Body of pancreas (tissue), 4 donors: Measurements from ENCODE around the gene TTLL9. TPM values are rescaled to one million over a fixed set of nuclear protein-coding genes. Genes with fewer than 3 reads are reported as not detected.

ENCODE experiments used
- ATAC-seq: fragments of 150-250 bp; one replicate; pipeline ENCODE4 v1.9.1; 2016
- DNase-seq, 4 donors: peaks; one replicate each; pipeline ENCODE4 v3.0.0-alpha.2; 2019
- H3K27ac ChIP-seq, 4 donors: fragments of 200-600 bp; sonication (generic); 1 replicate in 3 of 4; 2 replicates in 1 of 4; pipeline versions ENCODE4 v1.5.1 to v1.6.1; 2016 to 2019; ENCODE audit warnings: mild to moderate bottlenecking in 1 of 4, mixed read lengths in 1 of 4, moderate library complexity in 1 of 4
- H3K27me3 ChIP-seq, 2 donors: fragments of 200-600 bp; sonication (generic); one replicate each; pipeline ENCODE4 v1.6.0; 2016; ENCODE audit warnings: mild to moderate bottlenecking in 1 of 2
- H3K36me3 ChIP-seq, 2 donors: fragments of 200-600 bp; sonication (generic); replicated peaks in 1 of 2; 2 replicates each; pipeline ENCODE4 v1.5.1; 2016; ENCODE audit warnings: low read depth in 2 of 2; ENCODE audit not compliant: insufficient read depth in 1 of 2
- H3K4me1 ChIP-seq: fragments of 200-600 bp; sonication (generic); one replicate; pipeline ENCODE4 v1.6.0; 2016
- H3K4me3 ChIP-seq, 2 donors: fragments of 200-600 bp; sonication (generic); 1 replicate in 1 of 2; 2 replicates in 1 of 2; pipeline ENCODE4 v1.5.1; 2016 to 2019
- H3K9me3 ChIP-seq, 3 donors: fragments of 200-600 bp; sonication (generic); 1 replicate in 2 of 3; 2 replicates in 1 of 3; pipeline ENCODE4 v1.5.1; 2016
- CTCF ChIP-seq, 7 experiments: fragments of 450-650 bp in 4 of 7; fragments of 200-600 bp in 3 of 7; sonication (generic) in 3 of 7; IDR thresholded peaks; one replicate each; pipeline ENCODE4 v1.5.1; 2016 to 2019; ENCODE audit warnings: antibody characterized with exemption in 7 of 7
- POLR2A ChIP-seq, 3 donors: fragments of 450-650 bp; IDR thresholded peaks; one replicate each; pipeline ENCODE4 v1.6.1; 2016; ENCODE audit warnings: antibody characterized with exemption in 3 of 3, mild to moderate bottlenecking in 2 of 3
- WGBS, 2 donors: methylation state at CpG; one replicate each; pipeline ENCODE4 v1.1.5; 2017; 5-methylcytosine and 5-hydroxymethylcytosine counted together
- intact Hi-C: fragments of 100-400 bp; cut with DNase I; formaldehyde crosslinking; loops from one replicate; pipeline ENCODE4 v1.15.1; 2023
- total RNA-seq, 2 donors: library from RNA; depleted of rRNA; stranded (reverse); fragments of >200 nt; gene quantifications; one replicate each; pipeline ENCODE4 v1.1.0, GENCODE V29; 2016

TTLL9 gene
- total RNA-seq, 2 donors from 2014 or later = 0.52 to 0.99 TPM

- no peaks in the 10 kb centered on the region for H3K36me3 ChIP-seq
- no peak for ATAC-seq
- peak in 1 of 4 donors; percentile 20 for DNase-seq
- peak overlapping the region in 1 of 4 donors; percentile 37 for H3K27ac ChIP-seq
- no peaks in the 10 kb centered on the region for H3K9me3 ChIP-seq
- H3K4me3 ChIP-seq = no peak overlapping the region
- H3K27me3 ChIP-seq = no peaks in the 10 kb centered on the region
- WGBS, 2 donors = 39 to 50% methylated on average over 6 to 8 of the region's 8 CpGs
- intact Hi-C loops = loop anchor here (5.0 kb wide), 1 partner anchor 115 kb away; no protein-coding TSS in a partner anchor
- TF ChIP-seq CTCF (IDR thresholded peaks at IDR 0.05) = no peak
- no peaks in the 10 kb centered on the region for H3K4me1 ChIP-seq
Measured at GRCh38 chr20:31841928-31842327, 28.5 kb upstream of the TTLL9 start.

GRCh38 chr20:31842471-31843157, 27.8 kb upstream of the TTLL9 start:
- H3K4me1 ChIP-seq = no peaks in the 10 kb centered on the region
- no peaks in the 10 kb centered on the region for H3K9me3 ChIP-seq
- no peaks in the 10 kb centered on the region for H3K27me3 ChIP-seq
- intact Hi-C loops = loop anchor here (5.0 kb wide), 1 partner anchor 115 kb away; no protein-coding TSS in a partner anchor
- DNase-seq (peak in 1 of 4 donors; percentile 34), ATAC-seq (peak; percentile 36)
- TF ChIP-seq CTCF (IDR thresholded peaks at IDR 0.05) (no peak), POLR2A (IDR thresholded peaks at IDR 0.05) (no peak)
- peak overlapping the region in 1 of 4 donors; percentile 37 for H3K27ac ChIP-seq
- no peak overlapping the region for H3K4me3 ChIP-seq
- no peaks in the 10 kb centered on the region for H3K36me3 ChIP-seq
- 46 to 66% methylated on average over 6 to 12 of the region's 12 CpGs for WGBS, 2 donors

- ATAC-seq (no peak), DNase-seq (no peak)
- TF ChIP-seq CTCF (IDR thresholded peaks at IDR 0.05) (no peak), POLR2A (IDR thresholded peaks at IDR 0.05) (no peak)
- H3K36me3 ChIP-seq = no peaks in the 10 kb centered on the region
- H3K27ac ChIP-seq = no peak overlapping the region
- no peak overlapping the region for H3K4me3 ChIP-seq
- H3K4me1 ChIP-seq = no peaks in the 10 kb centered on the region
- no peaks in the 10 kb centered on the region for H3K9me3 ChIP-seq
- H3K27me3 ChIP-seq = no peaks in the 10 kb centered on the region
- WGBS, 2 donors = 56 to 68% methylated on average over 6 of the region's 6 CpGs
- intact Hi-C loops = loop anchor here (5.0 kb wide), 1 partner anchor 114 kb away; no protein-coding TSS in a partner anchor
Measured at GRCh38 chr20:31843288-31843687, 27.1 kb upstream of the TTLL9 start.

DNA sequence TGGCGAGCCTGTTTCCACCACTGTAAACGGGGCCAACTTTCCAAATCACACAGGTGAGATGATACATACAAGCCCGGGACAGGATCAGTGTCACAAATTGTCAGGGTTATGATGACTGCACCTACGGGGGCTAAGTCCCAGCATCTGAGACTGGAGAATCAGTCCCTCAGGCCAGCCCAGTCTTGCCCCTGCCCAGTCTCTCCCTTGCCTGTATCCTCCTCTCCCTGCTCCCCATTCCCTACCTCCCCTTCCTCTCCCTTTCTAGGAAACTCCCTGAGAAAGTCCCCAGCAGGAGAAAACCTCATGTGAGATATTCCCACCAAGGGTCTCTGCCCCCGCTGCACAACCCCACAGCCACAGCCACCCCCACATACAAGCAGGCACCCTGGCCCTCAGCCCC, 26.6 kb upstream of the TTLL9 start:
- ATAC-seq (no peak), DNase-seq (no peak)
- H3K9me3 ChIP-seq = no peaks in the 10 kb centered on the region
- H3K27me3 ChIP-seq = no peaks in the 10 kb centered on the region
- H3K4me3 ChIP-seq = no peak overlapping the region
- WGBS, 2 donors = 71 to 77% methylated on average over 5 of the region's 5 CpGs
- H3K27ac ChIP-seq = no peak overlapping the region
- TF ChIP-seq CTCF (IDR thresholded peaks at IDR 0.05) = no peak
- TF ChIP-seq POLR2A (IDR thresholded peaks at IDR 0.05) = no peak
- intact Hi-C loops = loop anchor here (5.0 kb wide), 1 partner anchor 113 kb away; no protein-coding TSS in a partner anchor
- H3K4me1 ChIP-seq = no peaks in the 10 kb centered on the region
- no peaks in the 10 kb centered on the region for H3K36me3 ChIP-seq
